Liver (tissue), 9 donors: Measurements from ENCODE around the gene NEK7. TPM values are rescaled to one million over a fixed set of nuclear protein-coding genes. Genes with fewer than 3 reads are reported as not detected.

Experiments
- DNase-seq: peaks from one replicate; pipeline ENCODE4 v3.0.0-alpha.2; 2017; ENCODE audit warnings: low spot score
- H3K27ac ChIP-seq, 2 donors: one replicate each; pipeline ENCODE4 v1.7.0; 2013; ENCODE audit warnings: inconsistent platforms in 2 of 2, low read length in 2 of 2, control low read depth in 1 of 2, low read depth in 1 of 2, mild to moderate bottlenecking in 1 of 2
- H3K27me3 ChIP-seq, 4 donors: one replicate each; pipeline versions ENCODE4 v1.6.1 to v1.7.0; 2013; ENCODE audit warnings: low read length in 3 of 4, inconsistent platforms in 1 of 4, mild to moderate bottlenecking in 1 of 4, moderate library complexity in 1 of 4; ENCODE audit not compliant: control insufficient read depth in 4 of 4, insufficient read depth in 4 of 4
- H3K36me3 ChIP-seq, 4 donors: one replicate each; pipeline versions ENCODE4 v1.6.1 to v1.7.0; 2013; ENCODE audit warnings: low read length in 3 of 4, mild to moderate bottlenecking in 3 of 4, low read depth in 1 of 4, moderate library complexity in 1 of 4; ENCODE audit not compliant: control insufficient read depth in 4 of 4, insufficient read depth in 3 of 4
- H3K4me1 ChIP-seq, 4 donors: one replicate each; pipeline versions ENCODE4 v1.6.1 to v1.7.0; 2013; ENCODE audit warnings: low read length in 3 of 4, mild to moderate bottlenecking in 3 of 4, moderate library complexity in 1 of 4; ENCODE audit not compliant: control insufficient read depth in 4 of 4, insufficient read depth in 4 of 4
- H3K4me3 ChIP-seq, 3 donors: one replicate each; pipeline versions ENCODE4 v1.6.1 to v1.7.0; 2013; ENCODE audit warnings: low read length in 3 of 3, control low read depth in 1 of 3, low read depth in 1 of 3, mild to moderate bottlenecking in 1 of 3
- H3K9ac ChIP-seq, 2 donors: one replicate each; pipeline ENCODE4 v1.7.0; 2013; ENCODE audit warnings: low read length in 2 of 2, mild to moderate bottlenecking in 2 of 2, moderate library complexity in 2 of 2, control low read depth in 1 of 2, low read depth in 1 of 2
- H3K9me3 ChIP-seq, 4 donors: one replicate each; pipeline versions ENCODE4 v1.6.1 to v1.7.0; 2013; ENCODE audit warnings: low read length in 3 of 4; ENCODE audit not compliant: control insufficient read depth in 4 of 4
- CTCF ChIP-seq: fragments of 150-350 bp; IDR thresholded peaks from 2 replicates; pipeline ENCODE4 v1.5.1; 2017; ENCODE audit warnings: improper control_type of control experiment, low read depth, low read length; ENCODE audit not compliant: missing input control
- EGR1 ChIP-seq, 2 donors: IDR thresholded peaks; 2 replicates each; pipeline ENCODE4 v1.6.1; 2016 to 2018; ENCODE audit warnings: antibody characterized with exemption in 2 of 2, low read depth in 2 of 2
- FOXA1 ChIP-seq: IDR thresholded peaks from 2 replicates; pipeline ENCODE4 v1.6.1; 2016; ENCODE audit warnings: antibody characterized with exemption
- FOXA2 ChIP-seq: IDR thresholded peaks from 2 replicates; pipeline ENCODE4 v1.6.1; 2016; ENCODE audit warnings: antibody characterized with exemption
- GABPA ChIP-seq, 2 donors: IDR thresholded peaks in 1 of 2; conservative IDR thresholded peaks in 1 of 2; 2 replicates each; pipeline ENCODE4 v1.6.1; 2016; ENCODE audit warnings: antibody characterized with exemption in 2 of 2, mild to moderate bottlenecking in 1 of 2, moderate library complexity in 1 of 2
- HNF4A ChIP-seq, 2 donors: conservative IDR thresholded peaks; 2 replicates each; pipeline ENCODE4 v1.6.1; 2016; ENCODE audit warnings: antibody characterized with exemption in 2 of 2, mild to moderate bottlenecking in 2 of 2
- HNF4G ChIP-seq: IDR thresholded peaks from 2 replicates; pipeline ENCODE4 v1.6.1; 2016; ENCODE audit warnings: antibody characterized with exemption
- JUND ChIP-seq, 2 donors: IDR thresholded peaks; 2 replicates each; pipeline ENCODE4 v1.6.1; 2016; ENCODE audit warnings: antibody characterized with exemption in 2 of 2
- NR2F2 ChIP-seq: IDR thresholded peaks from 2 replicates; pipeline ENCODE4 v1.6.1; 2016; ENCODE audit warnings: antibody characterized with exemption
- RAD21 ChIP-seq, 2 donors: IDR thresholded peaks; 2 replicates each; pipeline ENCODE4 v1.6.1; 2016; ENCODE audit warnings: antibody characterized with exemption in 2 of 2, mild to moderate bottlenecking in 2 of 2
- SP1 ChIP-seq: IDR thresholded peaks from 2 replicates; pipeline ENCODE4 v1.6.1; 2018; ENCODE audit warnings: antibody characterized with exemption, mild to moderate bottlenecking
- TAF1 ChIP-seq: conservative IDR thresholded peaks from 2 replicates; pipeline ENCODE4 v1.6.1; 2016; ENCODE audit warnings: antibody characterized with exemption, mild to moderate bottlenecking
- YY1 ChIP-seq: IDR thresholded peaks from 2 replicates; pipeline ENCODE4 v1.6.1; 2016; ENCODE audit warnings: antibody characterized with exemption, mild to moderate bottlenecking
- WGBS: extraction: QIAGEN DNeasy Blood & Tissue Kit; methylation state at CpG from one replicate; pipeline ENCODE4 v1.1.7; 2013; 5-methylcytosine and 5-hydroxymethylcytosine counted together
- polyA plus RNA-seq, 2 donors: library from polyadenylated mRNA; stranded (reverse) in 1 of 2; unstranded in 1 of 2; fragments of 200-250 nt in 1 of 2; fragments of >200 nt in 1 of 2; fragmentation: Nextera tagmentation in 1 of 2; extraction: Ambion mirVana in 1 of 2; gene quantifications; one replicate each; pipeline versions ENCODE4 v1.2.1 to v1.2.3, GENCODE V29; 2013 to 2015
- total RNA-seq, 2 donors: library from RNA; depleted of rRNA; stranded (reverse); fragments of >200 nt; gene quantifications; one replicate each; pipeline ENCODE4 v1.2.3, GENCODE V29; 2014
- TF ChIP-seq, protein P1 (sequence below): IDR thresholded peaks from 2 replicates; pipeline ENCODE4 v1.6.1; 2016; ENCODE audit warnings: antibody characterized with exemption
- TF ChIP-seq, protein P2 (sequence below): IDR thresholded peaks from 2 replicates; pipeline ENCODE4 v1.6.1; 2016; ENCODE audit warnings: antibody characterized with exemption
- TF ChIP-seq, protein P3 (sequence below): IDR thresholded peaks from 2 replicates; pipeline ENCODE4 v1.6.1; 2016; ENCODE audit warnings: antibody characterized with exemption
- donor health status: healthy.
- donor health status: healthy.
- donor health status: healthy.
- donor health status: healthy.
- donor health status: healthy.

Gene NEK7
- total and polyA plus RNA-seq, 4 donors: 9.2 to 34.4 (median 20.2) TPM

- no peak overlapping the region for H3K27ac ChIP-seq
- TF ChIP-seq GABPA (IDR thresholded peaks at IDR 0.05 in 1 of 2, conservative IDR thresholded peaks at IDR 0.05 in 1 of 2) (no peak), HNF4G (no peak), RAD21 (IDR thresholded peaks at IDR 0.05) (no peak), CTCF (no peak)
- no peak overlapping the region for H3K9ac ChIP-seq
- H3K4me3 ChIP-seq: no peak overlapping the region
- 84% methylated on average over 3 of the region's 3 CpGs for WGBS
- peaks cover 0 to 7% (median 1%) of the 10 kb centered on the region in 4 donors for H3K4me1 ChIP-seq
- no peak for DNase-seq
- no peaks in the 10 kb centered on the region for H3K9me3 ChIP-seq
- no peaks in the 10 kb centered on the region for H3K36me3 ChIP-seq
- H3K27me3 ChIP-seq: no peaks in the 10 kb centered on the region
Measured at GRCh38 chr1:198363625-198364151, 206.9 kb downstream of the NEK7 start.

- no peak overlapping the region for H3K9ac ChIP-seq
- DNase-seq: no peak
- TF ChIP-seq TAF1 (no peak), RAD21 (IDR thresholded peaks at IDR 0.05) (no peak), FOXA2 (no peak), SP1 (no peak), EGR1 (IDR thresholded peaks at IDR 0.05; ENCODE audit: low read depth in 2 of 2) (no peak), GABPA (IDR thresholded peaks at IDR 0.05 in 1 of 2, conservative IDR thresholded peaks at IDR 0.05 in 1 of 2) (no peak)
- 65% methylated on average over 2 of the region's 2 CpGs for WGBS
- no peaks in the 10 kb centered on the region for H3K9me3 ChIP-seq
- H3K4me3 ChIP-seq: no peak overlapping the region
- no peaks in the 10 kb centered on the region for H3K36me3 ChIP-seq
- no peak overlapping the region for H3K27ac ChIP-seq
- H3K27me3 ChIP-seq: no peaks in the 10 kb centered on the region
- H3K4me1 ChIP-seq: peaks cover 0 to 7% (median 1%) of the 10 kb centered on the region in 4 donors
Measured at GRCh38 chr1:198364471-198364870, 207.7 kb downstream of the NEK7 start.

DNA sequence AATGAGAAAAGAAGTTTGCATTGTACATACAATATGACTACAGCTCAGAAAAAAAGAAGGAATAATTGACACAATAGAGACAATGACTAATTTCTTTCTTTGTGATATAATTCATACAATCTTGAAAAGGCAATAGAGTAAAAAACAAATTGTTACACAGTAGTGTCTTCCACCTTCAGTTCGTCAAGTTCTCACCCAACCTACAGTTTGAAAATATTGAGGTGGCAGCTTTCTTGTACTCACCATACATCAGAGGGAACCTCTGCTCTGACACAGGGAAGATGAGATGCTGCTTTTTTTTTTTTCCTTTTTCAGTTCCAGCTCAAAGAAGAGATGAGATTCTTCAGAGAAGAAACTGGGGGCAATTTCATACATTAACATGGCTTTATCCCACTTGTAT, 210.5 kb downstream of the NEK7 start:
- DNase-seq: no peak
- H3K36me3 ChIP-seq: no peaks in the 10 kb centered on the region
- no peak overlapping the region for H3K9ac ChIP-seq
- no peaks in the 10 kb centered on the region for H3K9me3 ChIP-seq
- no peaks in the 10 kb centered on the region for H3K4me1 ChIP-seq
- no peak for TF ChIP-seq HNF4G
- no peak for TF ChIP-seq JUND (IDR thresholded peaks at IDR 0.05)
- TF ChIP-seq YY1: no peak
- TF ChIP-seq EGR1 (IDR thresholded peaks at IDR 0.05; ENCODE audit: low read depth in 2 of 2): no peak
- TF ChIP-seq TAF1: no peak
- no peak for TF ChIP-seq CTCF
- TF ChIP-seq, protein P1, sequence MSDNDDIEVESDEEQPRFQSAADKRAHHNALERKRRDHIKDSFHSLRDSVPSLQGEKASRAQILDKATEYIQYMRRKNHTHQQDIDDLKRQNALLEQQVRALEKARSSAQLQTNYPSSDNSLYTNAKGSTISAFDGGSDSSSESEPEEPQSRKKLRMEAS: no peak
- no peak for TF ChIP-seq SP1
- TF ChIP-seq GABPA (IDR thresholded peaks at IDR 0.05 in 1 of 2, conservative IDR thresholded peaks at IDR 0.05 in 1 of 2): no peak
- TF ChIP-seq, protein P2, sequence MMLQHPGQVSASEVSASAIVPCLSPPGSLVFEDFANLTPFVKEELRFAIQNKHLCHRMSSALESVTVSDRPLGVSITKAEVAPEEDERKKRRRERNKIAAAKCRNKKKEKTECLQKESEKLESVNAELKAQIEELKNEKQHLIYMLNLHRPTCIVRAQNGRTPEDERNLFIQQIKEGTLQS: no peak
- TF ChIP-seq FOXA2: no peak
- no peak for TF ChIP-seq NR2F2
- TF ChIP-seq, protein P3, sequence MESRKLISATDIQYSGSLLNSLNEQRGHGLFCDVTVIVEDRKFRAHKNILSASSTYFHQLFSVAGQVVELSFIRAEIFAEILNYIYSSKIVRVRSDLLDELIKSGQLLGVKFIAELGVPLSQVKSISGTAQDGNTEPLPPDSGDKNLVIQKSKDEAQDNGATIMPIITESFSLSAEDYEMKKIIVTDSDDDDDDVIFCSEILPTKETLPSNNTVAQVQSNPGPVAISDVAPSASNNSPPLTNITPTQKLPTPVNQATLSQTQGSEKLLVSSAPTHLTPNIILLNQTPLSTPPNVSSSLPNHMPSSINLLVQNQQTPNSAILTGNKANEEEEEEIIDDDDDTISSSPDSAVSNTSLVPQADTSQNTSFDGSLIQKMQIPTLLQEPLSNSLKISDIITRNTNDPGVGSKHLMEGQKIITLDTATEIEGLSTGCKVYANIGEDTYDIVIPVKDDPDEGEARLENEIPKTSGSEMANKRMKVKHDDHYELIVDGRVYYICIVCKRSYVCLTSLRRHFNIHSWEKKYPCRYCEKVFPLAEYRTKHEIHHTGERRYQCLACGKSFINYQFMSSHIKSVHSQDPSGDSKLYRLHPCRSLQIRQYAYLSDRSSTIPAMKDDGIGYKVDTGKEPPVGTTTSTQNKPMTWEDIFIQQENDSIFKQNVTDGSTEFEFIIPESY: no peak
- no peak for TF ChIP-seq FOXA1
- no peak for TF ChIP-seq HNF4A (conservative IDR thresholded peaks at IDR 0.05)
- H3K4me3 ChIP-seq: no peak overlapping the region
- 49% methylated on average over 1 of the region's 1 CpG for WGBS
- H3K27me3 ChIP-seq: no peaks in the 10 kb centered on the region
- no peak overlapping the region for H3K27ac ChIP-seq
